ENCODE measurements around the gene PIGU.
"Not testable (repeated sequence)": the region's sequence is repeated elsewhere in the genome, so short reads cannot be mapped to it uniquely, and the experiment has no call there.

PIGU gene

DNA sequence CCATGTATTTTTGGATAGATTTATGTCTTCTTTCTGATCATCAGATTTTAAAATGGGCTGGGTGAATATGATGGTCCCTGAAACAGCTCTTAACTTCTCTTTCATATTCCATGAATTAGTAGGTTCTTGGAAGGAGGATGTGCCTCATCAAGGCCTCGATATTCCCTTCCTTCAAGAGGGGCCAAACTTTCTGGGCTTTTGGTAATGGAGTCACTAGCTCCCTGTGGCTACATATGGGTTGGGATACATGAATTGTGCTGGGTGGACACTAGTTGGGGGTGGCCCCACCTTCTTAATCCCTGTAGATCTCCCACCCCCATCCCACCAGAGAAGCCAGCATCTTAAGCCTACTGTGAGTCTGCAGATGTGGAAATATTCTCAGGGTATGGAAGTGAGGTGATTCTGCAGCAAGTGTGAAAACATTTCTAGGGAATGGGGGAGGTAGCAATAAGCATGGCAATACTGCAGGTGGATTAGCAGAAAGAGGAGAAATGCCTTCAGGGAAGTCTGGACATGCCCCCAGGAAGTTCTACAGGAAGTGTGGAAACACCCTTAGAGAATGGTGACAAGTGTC is 29.5 kb upstream of the PIGU start:
- DNase-seq: no peak

DNA sequence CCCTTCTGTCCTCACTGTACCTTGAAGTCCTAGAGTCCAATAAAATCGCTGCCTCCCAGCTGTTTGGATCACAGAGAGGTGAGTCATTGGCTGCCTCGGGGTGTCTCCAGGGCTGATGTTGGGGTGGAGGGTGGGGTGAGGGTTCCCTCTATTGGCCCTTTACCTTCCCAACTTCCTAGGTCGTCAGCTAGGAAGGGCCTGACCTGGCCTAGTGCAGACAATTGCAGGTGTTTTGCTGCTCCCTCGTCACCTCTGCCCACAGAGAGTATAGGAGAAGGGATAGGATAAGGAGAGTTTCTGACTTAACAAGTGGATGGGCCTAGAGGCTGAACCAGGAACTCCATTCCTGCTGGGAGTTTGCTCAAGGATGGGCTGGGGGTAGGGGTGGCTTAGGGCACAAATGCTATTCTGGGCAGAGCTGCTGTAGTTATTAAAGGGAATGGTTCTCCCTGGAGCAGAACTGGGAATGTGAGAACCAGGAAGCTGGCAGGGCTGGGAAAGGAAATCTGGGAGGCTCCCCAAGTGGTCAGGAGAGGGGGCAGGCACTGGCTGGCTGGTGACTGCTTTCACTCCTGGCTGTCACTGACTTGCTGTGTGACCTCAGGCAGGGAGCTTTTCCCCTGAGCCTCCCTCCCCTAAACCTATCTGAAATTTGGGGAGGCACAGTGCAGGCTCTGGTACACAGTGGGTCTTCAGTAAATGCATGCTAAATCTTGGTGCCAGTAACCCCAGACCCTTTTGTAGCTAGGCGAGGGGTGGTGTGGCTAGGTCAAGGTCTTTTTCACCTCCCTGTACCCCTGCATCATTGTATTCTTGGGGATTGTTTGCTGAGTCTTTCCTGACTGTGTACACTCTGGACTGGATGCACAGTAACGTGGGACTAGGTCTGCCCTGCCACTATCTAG is 28.8 kb upstream of the PIGU start:
- peak in 1 of 2 experiments; percentile 35 for DNase-seq

DNA sequence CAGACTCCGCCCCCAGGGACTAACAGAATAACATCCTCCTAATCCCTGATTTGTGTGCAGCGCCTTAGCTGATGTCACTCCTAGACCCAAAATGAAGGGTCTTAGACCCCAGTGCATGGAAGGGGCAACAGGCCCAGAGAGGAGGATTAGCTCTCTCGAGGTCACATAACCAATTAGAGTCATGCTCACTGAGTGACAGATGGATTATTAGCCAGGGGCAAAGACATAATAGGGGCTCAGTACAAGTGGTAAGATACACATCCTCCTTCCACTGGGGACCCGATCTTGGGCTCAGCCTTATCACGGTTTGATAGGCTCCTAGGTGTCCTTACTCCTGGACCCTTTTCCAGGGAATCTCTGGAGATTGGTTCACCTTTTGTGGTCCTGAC is 28.1 kb upstream of the PIGU start:
- peak in 1 of 2 experiments; percentile 24 for DNase-seq

DNA sequence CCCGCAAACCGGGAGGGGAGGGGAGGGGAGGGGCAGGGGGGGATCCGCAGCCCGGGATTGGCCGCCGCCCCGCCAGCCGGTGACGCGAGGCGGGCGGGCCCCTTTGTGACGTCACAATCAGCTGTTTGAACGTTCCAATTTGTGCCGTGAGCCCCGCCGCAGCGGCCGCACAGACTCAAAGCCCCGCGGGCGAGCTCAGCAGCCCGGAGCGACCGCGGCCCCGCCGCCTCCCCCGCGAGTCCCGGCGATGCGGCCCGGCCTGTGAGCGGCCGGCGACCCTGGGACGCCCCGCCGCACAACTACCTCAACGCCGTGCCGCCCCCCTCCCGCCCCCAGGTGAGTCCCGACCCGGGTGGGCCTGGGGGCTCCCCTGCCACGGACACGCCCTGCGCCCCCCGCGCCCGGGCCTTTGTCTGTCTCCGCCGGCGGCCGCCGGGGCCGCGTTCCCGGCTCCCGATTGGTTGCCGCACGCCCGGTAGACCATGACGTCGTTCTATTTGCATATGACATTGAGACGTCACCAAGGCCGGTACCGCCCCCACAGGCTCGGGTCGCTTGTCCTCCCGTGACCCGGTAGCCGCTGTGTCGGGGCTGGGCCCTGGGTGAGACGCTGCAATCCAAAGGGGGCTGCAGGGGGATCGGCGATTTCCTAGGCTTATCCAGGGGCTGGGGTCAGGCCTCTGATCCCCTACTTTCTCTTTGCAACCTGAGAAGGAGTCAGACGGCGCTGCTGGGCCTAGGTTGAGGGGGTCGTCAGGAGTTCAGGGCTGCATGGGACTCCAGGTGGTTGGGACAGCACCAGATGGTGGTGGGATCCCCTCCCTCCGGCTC is 27.5 kb upstream of the PIGU start, which contains the start of gene TP53INP2:
TSS of gene TP53INP2 (plus strand) at position 168 of the 831 bp plus-strand sequence. CDS start 4,396 bp downstream, outside the sequence.
- DNase-seq: peak; percentile 83 to 86

DNA sequence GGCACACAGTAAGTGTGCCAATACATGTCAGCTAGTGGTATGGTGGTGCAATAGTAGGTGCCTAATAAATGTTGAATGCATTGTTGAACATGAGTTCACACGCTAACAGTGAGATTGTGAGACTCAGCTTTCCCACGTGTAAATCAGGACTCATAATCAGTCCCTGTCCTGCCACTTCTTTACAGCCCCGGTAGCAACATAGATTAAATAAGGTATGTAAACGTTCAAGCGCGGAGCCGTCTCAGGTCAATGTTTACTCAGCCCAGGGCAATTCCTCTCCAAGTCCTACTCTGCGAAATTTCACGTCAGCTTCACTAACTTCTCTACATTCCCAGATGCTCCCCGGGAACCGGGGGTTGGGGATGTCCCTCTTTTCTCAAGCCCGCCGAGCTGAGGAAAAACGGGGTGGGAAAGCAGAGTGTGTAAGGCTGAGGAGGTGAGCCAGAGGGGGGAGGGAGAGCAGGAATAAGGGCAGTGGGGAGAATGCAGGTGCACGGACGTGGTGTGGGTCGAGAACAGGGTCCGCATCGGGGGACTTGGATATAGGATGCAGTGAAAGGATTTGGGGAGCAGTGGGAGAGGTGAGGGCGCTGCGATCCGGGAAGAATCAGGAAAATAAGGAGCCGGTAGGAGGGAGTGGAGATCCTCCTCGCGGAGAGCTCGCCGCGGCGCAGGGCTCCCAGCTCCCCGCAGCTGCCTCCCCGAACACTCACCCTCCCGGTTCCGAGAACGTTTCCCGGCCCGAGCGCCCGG is 26.7 kb upstream of the PIGU start:
- peak; percentile 47 to 51 for DNase-seq

DNA sequence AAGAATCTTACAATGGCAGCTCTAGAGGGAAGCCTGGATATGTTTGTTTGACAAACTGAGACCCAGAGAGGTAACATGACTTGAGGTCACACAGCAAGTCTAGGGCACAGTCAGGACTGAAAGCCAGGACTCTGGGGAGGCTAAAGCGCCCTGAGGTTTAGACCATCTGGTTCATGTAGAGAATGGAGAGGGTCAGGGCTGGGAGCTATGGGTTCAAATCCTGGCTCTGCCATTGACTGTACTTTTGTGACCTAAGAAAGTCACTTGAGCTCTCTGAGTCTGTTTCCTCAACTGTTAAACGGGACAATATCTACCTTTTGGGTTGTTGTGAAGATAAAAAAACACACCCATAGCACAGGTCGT is 26.1 kb upstream of the PIGU start:
- DNase-seq: no peak

DNA sequence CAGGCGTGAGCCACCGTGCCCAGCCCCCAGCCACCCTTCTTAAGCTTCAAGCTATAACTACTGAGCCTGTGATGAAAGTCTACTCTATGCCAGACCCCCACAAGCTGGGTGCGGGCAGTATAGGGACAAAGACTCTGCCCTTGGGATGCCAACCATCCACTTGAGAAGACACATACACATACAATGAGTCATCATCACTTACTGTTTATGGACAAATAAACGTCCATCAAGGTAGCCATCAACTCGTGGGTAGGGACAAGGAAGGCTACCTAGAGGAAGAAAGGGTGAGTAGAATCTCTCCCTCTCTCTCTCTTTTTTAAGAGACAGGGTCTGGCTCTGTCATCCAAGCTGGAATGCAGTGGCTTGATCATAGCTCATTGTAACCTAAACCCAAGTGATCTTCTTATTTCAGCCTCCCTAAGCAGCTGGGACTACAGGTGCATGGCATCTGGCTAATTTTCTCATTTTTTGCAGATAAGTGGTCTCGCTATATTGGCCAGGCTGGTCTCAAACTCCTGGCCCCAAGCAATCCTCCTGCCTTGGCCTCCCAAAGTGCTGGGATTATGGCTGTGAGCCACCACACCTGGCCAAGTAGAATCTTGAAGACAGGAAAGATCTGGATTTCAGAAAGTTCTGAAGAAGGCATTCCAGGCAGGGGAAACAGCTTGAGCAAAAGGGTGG is 24.7 kb upstream of the PIGU start:
- DNase-seq: no peak

DNA sequence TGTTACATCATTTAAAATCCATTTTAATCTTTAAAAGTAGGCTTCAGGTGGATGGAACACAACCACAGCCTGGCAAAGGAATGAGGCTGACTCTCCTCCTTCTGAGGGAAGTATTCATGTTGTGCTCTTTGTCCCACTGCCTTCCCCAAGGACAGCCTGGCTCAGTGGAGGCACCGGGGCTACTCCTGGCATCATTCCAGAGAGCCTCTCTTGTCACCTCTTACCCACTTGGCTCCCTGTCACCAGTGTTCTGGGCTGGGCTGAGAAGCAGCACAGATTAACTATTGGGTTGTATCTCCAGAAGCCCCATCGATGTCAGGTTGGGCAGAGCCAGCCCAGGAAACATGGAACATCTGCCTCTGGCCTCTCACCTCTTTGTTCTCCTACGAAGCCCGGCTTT is 16.5 kb upstream of the PIGU start:
- no peak for DNase-seq

DNA sequence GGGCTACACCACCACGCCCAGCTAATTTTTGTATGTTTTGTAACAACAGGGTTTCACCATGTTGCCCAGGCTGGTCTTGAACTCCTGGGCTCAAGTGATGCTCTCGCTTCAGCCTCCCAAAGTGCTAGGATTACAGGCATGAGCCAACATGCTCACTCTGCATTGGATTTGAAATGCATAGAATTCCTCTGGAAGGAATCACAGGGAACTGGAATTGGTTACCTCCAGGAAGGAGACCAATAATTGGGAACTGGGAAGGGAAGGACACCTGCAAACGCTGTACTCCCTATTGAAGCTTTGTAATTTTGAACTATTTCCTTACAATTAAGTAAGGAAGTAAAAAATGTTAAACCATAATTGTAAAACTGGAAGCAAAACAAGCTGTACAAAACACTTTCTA is 14.9 kb upstream of the PIGU start:
- DNase-seq: no peak

DNA sequence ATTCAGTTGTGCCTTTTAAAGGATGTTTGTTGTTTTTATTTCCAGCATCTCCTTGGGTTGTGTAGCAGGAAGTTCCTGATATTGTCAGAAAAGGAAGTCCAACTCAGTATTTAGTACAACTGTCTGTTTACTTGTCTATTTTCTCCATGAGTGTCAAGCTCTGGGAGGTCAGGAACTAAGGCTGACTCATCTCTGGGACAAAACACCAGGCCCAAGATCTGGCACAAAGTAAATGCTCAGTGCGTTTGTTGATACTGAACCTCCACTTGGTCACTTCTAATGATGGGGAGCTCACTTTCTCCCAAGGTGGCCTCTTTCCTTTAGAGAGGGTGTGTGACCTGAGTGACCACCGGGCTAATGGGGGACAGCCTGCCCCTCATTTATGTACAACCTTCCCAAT is 12.6 kb upstream of the PIGU start:
- no peak for DNase-seq

DNA sequence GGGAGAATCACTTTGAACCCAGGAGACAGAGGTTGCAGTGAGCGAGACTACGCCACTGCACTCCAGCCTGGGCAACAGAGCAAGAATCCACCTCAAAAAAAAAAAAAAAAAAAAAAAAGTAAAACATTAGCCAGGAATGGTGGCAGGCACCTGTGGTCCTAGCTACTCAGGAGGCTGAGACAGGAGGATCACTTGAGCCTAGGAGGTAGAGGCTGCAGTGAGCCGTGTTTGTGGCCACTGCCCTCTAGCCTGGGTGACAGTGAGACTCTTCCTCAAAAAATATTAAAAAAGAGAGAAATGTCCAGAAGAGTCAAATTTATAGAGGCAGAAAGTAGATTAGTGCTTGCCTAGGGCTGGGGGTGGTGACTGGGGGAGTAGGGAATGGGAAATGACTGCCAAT is 6.8 kb upstream of the PIGU start:
- DNase-seq: no peak

DNA sequence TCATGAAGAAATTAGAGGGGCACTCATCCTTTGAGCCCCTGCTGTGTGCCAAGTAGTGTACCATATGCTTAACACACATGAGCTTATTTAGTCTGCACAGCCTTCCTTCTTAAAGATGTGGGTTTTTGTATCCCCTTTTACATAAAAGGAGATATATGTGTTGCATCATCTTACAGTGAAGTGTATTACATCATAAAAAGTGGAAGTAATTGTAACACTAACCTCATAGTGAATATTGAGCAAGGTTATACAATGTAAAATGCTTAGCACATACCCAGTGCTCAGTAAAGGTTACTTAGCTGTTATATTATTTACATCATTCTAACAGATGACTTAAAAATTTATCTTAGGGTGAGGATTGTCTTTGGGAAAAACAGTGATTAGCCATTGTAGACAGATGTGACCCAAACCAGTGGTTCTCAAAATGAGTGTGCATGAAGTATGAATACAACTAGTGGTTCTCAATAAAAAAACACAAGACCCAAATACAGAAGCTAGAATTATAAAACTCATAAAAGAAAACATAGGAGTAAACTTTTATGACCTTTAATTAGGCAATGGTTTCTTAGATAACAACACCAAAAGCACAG is 3.8 kb upstream of the PIGU start:
- no peak for DNase-seq

DNA sequence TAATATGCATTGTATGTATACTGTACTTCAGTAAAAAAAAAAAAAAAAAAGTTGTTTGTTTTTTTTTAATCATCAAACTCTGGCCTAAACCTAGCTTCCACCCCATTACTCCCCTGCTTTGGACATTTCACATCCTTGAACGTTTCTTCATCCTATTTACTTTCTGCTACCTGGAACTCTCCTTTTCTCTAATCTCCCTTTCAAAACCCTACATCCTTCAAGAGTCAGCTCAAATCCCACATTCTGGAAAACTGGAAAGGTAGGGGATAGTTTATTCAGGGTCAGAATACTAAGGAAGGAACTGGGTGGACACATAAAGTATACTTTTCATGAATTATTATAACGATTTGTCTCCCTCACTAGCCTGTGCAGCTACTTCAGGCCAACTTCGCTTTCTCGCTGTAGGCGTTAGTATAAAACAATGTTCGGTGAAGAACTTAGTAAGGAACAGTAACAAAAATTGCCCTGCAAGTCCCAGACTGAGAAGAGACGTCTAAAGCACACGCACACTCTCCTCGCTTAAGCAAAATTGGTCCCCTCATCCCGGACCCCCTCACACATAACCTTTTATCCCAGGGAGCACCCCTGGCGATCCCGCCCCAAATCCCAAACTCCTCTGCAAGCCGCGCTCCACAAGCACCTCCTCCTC is 775 bp downstream of the PIGU start:
- no peak for DNase-seq

DNA sequence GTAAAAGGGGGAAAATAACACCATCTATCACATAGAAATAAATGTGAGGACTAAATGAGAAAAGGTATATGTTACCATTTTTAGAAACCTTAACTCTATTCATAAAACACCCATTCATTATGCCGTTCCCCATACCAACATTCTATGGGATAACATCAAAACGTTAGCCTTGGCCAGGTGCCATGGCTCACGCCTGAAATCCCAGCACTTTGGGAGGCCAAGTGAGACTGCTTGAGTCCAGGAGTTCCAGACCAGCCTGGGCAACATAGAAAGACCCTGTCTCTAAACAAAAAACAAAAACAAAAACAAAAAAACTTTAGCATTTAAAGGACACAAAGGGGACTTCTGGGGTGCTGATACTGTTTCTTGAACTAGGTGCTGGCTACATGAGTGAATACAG is 1.3 kb downstream of the PIGU start:
- no peak for DNase-seq

DNA sequence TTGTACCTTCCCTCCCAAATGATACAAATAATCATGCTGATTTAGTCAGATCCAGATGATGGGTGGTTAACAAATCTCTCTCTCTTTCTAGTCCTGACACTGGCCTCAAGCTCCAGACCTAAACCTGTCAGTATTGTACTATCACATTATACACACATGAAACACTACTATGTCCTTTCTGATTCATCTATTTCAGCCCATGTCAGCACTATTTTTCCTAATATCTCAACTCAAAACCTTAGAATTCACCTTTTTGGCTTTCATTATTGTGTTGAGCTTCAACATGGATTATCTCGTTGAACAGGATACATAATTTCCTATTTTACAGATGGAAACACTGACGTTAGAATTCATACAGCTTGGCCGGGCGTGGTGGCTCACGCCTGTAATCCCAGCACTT is 3.5 kb downstream of the PIGU start:
- DNase-seq: no peak

DNA sequence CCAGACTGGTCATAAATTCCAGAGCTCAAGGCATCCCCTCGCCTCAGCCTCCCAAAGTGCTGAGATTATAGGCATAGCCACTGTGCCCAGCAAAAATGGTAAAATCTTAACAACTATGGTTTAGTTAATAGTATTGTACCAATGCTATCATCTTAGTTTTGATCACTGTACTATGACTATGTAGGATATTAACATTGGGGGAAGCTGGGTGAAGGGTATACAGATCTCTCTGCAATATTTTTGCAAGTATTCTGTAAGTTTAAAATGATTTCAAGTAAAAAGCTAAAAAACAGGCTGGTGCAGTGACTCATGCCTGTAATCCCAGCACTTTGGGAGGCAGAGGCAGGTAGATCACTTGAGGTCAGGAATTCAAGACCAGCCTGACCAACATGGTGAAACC is 7.8 kb downstream of the PIGU start:
- DNase-seq: no peak

DNA sequence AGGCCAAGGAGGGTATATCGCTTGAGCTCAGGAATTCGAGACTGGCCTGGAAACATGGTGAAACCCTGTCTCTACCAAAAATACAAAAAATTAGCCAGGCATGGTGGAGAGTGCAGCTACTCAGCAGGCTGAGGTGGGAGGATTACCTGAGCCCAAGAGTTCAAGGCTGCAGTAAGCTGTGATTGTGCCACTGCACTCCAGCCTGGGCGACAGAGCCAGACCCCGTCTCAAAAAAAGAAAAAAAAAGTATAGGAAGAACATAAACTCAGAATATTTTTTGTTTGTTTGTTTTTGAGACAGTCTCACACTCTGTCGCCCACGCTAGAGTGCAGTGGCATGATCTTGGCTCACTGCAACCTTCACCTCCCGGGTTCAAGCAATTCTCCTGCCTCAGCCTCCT is 12.1 kb downstream of the PIGU start:
- DNase-seq: not testable (repeated sequence)

DNA sequence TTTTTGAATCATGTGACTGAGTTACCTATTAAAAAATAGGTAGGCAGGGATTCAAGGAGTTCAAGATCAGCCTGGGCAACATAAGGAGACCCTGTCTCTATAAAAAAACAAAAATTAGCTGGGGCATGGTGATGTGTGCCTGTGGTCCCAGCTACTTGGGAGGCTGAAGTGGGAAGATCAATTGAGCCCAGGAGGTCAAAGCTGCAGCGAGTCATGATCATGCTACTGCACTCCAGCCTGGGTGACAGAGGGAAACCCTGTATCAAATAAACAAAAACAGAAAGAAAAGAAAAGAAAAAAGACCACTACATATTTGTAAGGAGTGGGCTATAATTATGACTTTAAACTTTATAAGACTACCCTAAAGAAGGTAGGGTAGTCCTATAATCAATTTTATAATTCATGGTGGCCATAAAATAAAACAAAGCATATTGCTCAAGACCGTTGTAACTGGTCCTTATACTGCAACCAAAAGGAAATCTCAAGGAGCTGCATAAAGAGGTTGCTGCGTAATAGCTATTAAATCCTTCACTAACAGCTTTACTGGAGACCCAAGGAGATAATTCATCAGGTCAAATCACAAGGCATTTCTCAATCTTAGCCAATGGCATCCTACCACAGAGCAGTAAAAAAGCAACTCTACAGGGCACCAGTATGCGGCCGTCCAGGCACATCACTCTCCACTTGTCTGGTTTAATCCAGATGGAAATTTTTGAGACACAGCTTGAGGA is 13.5 kb downstream of the PIGU start:
- DNase-seq: no peak

DNA sequence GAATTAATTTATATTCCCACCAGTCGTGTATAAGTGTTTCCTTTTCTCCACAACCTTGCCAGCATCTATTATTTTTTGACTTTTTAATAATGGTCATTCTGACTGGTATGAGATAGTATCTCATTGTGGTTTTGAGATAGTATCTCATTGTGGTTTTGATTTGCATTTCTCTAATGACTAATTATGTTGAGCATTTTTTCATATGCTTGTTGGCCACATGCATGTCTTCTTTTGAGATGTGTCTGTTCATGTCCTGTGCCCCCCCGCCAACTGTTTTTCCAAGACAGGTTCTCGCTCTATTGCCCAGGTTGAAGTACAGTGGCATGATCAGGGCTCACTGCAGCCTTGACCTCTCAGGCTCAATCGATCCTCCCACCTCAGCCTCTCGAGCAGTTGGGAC is 15.1 kb downstream of the PIGU start:
- DNase-seq: peak; percentile 22 to 27

DNA sequence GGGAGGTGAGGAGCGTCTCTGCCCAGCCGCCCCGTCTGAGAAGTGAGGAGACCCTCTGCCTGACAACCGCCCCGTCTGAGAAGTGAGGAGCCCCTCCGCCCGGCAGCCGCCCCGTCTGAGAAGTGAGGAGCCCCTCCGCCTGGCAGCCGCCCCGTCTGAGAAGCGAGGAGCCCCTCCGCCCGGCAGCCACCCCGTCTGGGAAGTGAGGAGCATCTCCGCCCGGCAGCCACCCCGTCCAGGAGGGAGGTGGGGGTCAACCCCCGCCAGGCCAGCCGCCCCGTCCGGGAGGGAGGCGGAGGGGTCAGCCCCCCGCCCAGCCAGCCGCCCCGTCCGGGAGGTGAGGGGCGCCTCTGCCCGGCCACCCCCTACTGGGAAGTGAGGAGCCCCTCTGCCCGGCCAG is 18.2 kb downstream of the PIGU start:
- not testable (repeated sequence) for DNase-seq

All from activated T-cell treated with anti-CD3 and anti-CD28 coated beads, Interleukin-2, amount 50 U/mL, for 48 hours (primary cell).